RPMI7951 (cell line): ENCODE measurements around the gene TULP1. TPM values are rescaled to one million over a fixed set of nuclear protein-coding genes. Genes with fewer than 3 reads are reported as not detected.
"Not testable (repeated sequence)": the region's sequence is repeated elsewhere in the genome, so short reads cannot be mapped to it uniquely, and the experiment has no call there.

ENCODE experiments used
- DNase-seq: peaks from one replicate; pipeline ENCODE4 v3.0.0-alpha.2; 2012; ENCODE audit warnings: low read depth
- total RNA-seq: library from RNA; depleted of rRNA; stranded (reverse); fragments of >200 nt; shearing (Covaris generic); gene quantifications from 2 replicates; pipeline ENCODE4 v1.2.3, GENCODE V29; 2014

TULP1 gene
- total RNA-seq, 1 experiment from 2014 or later = not detected

- no peak for DNase-seq
These were observed 8.5 kb upstream of the TULP1 start for GRCh38 chr6:35521235-35521634.

GRCh38 chr6:35519313-35520015 is 6.8 kb upstream of the TULP1 start:
- DNase-seq = no peak

- DNase-seq = no peak
These were observed 6.0 kb upstream of the TULP1 start for GRCh38 chr6:35518566-35519312.

GRCh38 chr6:35517978-35518377 is 5.3 kb upstream of the TULP1 start:
- not testable (repeated sequence) for DNase-seq

GRCh38 chr6:35516712-35517111 is 4.0 kb upstream of the TULP1 start:
- no peak for DNase-seq

GRCh38 chr6:35515939-35516338 is 3.2 kb upstream of the TULP1 start:
- DNase-seq = not testable (repeated sequence)

- no peak for DNase-seq
These were observed 1.9 kb upstream of the TULP1 start for GRCh38 chr6:35514587-35514986.

- no peak for DNase-seq
These were observed 690 bp downstream of the TULP1 start for GRCh38 chr6:35512006-35512405.

- no peak for DNase-seq
These were observed 1.1 kb downstream of the TULP1 start for GRCh38 chr6:35511562-35511941.

GRCh38 chr6:35510916-35511561 is 1.7 kb downstream of the TULP1 start:
- no peak for DNase-seq

- DNase-seq = no peak
These were observed 4.2 kb downstream of the TULP1 start for GRCh38 chr6:35508542-35508941.

GRCh38 chr6:35508027-35508426 is 4.7 kb downstream of the TULP1 start:
- no peak for DNase-seq

GRCh38 chr6:35507221-35507620 is 5.5 kb downstream of the TULP1 start:
- DNase-seq = no peak

- DNase-seq = no peak
These were observed 6.2 kb downstream of the TULP1 start for GRCh38 chr6:35506536-35506935.

GRCh38 chr6:35505999-35506412 is 6.7 kb downstream of the TULP1 start:
- no peak for DNase-seq

GRCh38 chr6:35503534-35503933 is 9.2 kb downstream of the TULP1 start:
- DNase-seq = no peak

- no peak for DNase-seq
These were observed 10.9 kb downstream of the TULP1 start for GRCh38 chr6:35501784-35502183.

GRCh38 chr6:35500782-35501181 is 11.9 kb downstream of the TULP1 start:
- DNase-seq = peak; percentile 28

GRCh38 chr6:35499372-35499771 is 13.3 kb downstream of the TULP1 start:
- no peak for DNase-seq

GRCh38 chr6:35498422-35499067 is 14.2 kb downstream of the TULP1 start:
- DNase-seq = no peak

GRCh38 chr6:35497571-35498421 is 14.9 kb downstream of the TULP1 start:
- peak; percentile 84 for DNase-seq
